BJ (cell line): Measurements from ENCODE around the gene PCSK7. TPM values are rescaled to one million over a fixed set of nuclear protein-coding genes. Genes with fewer than 3 reads are reported as not detected.
A peak's percentile ranks its signal among the peaks of the same experiment; 100 is the strongest.

ENCODE experiments used
- CTCF ChIA-PET: fragments of 350-600 bp; formaldehyde crosslinking; extraction: SDS; loops from one replicate; lab custom pipeline; 2021; ENCODE audit warnings: antibody characterized with exemption, inconsistent platforms; lab: Yijun Ruan, JAX
- POLR2A ChIA-PET: fragments of 300-600 bp; sonication (Branson Sonifier 250); formaldehyde crosslinking; extraction: SDS; loops from one replicate; lab custom pipeline; 2021; ENCODE audit warnings: antibody characterized with exemption; lab: Charles Lee
- DNase-seq: peaks from one replicate; pipeline ENCODE4 v3.0.0-alpha.2; 2011; ENCODE audit warnings: low read depth
- H3K27me3 ChIP-seq: 2 replicates; pipeline ENCODE4 v1.6.0; 2011; ENCODE audit warnings: low read length; ENCODE audit not compliant: control insufficient read depth, insufficient read depth
- H3K36me3 ChIP-seq: 2 replicates; pipeline ENCODE4 v1.5.1; 2011; ENCODE audit warnings: low read length; ENCODE audit not compliant: control insufficient read depth, insufficient read depth
- H3K4me3 ChIP-seq: 2 replicates; pipeline ENCODE4 v1.5.1; 2011; ENCODE audit warnings: low read depth, mild to moderate bottlenecking, control low read depth, low read length
- polyA plus RNA-seq: library from polyadenylated mRNA; depleted of rRNA; stranded (reverse); fragments of >200 nt; gene quantifications from 2 replicates; pipeline ENCODE4 v1.2.3, GENCODE V29; 2011
- TF ChIP-seq, protein P1 (sequence below): IDR thresholded peaks from 2 replicates; pipeline ENCODE4 v1.5.1; 2011; ENCODE audit warnings: low read depth, mild to moderate bottlenecking, control low read depth, inconsistent platforms, low read length, moderate library complexity; ENCODE audit not compliant: insufficient read depth

PCSK7 gene
- polyA plus RNA-seq, 1 experiment, result 32.8 TPM

DNA sequence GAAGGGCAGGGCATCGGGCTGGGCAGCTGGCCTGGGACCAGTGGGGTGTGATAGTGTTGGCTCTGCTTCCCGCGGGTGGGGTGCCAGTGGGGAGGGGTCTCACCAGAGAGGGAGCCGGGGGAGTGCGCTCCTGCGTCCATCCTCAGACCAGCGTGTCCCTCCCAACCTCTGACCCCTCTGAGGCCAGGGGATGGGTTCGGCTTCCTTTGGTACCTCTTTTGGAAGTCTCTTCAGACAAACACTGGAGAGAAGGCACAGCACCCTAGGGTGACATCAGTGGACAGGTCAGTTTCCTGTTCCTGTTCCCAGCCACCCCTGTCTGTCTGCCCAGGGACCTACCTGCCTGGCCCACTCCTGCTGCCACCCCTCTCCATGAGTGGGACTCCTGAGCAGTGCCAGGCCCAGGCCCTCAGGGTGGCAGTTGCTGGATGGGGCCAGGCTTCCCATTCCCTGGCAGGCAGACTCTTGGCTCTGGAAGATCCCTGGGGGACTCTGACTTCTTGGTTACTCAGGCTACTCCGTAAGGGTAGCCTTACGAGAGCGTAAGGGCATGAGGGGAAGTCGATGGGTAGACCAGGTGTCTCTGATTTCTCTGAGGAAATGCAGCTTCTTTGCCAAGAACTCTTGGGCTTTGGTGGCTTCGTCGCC lies 30.1 kb downstream of the PCSK7 start:
- no peak for DNase-seq
- no peaks in the 10 kb centered on the region for H3K27me3 ChIP-seq
- POLR2A ChIA-PET, result interaction anchor here (0.6 to 0.7 kb wide), 2 partner anchors 20 to 21 kb away, joined by 3 to 4 read pairs; no protein-coding TSS in a partner anchor
- TF ChIP-seq, protein P1, sequence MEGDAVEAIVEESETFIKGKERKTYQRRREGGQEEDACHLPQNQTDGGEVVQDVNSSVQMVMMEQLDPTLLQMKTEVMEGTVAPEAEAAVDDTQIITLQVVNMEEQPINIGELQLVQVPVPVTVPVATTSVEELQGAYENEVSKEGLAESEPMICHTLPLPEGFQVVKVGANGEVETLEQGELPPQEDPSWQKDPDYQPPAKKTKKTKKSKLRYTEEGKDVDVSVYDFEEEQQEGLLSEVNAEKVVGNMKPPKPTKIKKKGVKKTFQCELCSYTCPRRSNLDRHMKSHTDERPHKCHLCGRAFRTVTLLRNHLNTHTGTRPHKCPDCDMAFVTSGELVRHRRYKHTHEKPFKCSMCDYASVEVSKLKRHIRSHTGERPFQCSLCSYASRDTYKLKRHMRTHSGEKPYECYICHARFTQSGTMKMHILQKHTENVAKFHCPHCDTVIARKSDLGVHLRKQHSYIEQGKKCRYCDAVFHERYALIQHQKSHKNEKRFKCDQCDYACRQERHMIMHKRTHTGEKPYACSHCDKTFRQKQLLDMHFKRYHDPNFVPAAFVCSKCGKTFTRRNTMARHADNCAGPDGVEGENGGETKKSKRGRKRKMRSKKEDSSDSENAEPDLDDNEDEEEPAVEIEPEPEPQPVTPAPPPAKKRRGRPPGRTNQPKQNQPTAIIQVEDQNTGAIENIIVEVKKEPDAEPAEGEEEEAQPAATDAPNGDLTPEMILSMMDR, result no peak
- H3K36me3 ChIP-seq, result peaks cover 29% of the 10 kb centered on the region
- CTCF ChIA-PET, result interaction anchor here (0.8 to 1.7 kb wide), 3 partner anchors 20 to 24 kb away, joined by 4 to 5 read pairs (median 4); no protein-coding TSS in a partner anchor
- H3K4me3 ChIP-seq, result peak overlapping the region; percentile 63

DNA sequence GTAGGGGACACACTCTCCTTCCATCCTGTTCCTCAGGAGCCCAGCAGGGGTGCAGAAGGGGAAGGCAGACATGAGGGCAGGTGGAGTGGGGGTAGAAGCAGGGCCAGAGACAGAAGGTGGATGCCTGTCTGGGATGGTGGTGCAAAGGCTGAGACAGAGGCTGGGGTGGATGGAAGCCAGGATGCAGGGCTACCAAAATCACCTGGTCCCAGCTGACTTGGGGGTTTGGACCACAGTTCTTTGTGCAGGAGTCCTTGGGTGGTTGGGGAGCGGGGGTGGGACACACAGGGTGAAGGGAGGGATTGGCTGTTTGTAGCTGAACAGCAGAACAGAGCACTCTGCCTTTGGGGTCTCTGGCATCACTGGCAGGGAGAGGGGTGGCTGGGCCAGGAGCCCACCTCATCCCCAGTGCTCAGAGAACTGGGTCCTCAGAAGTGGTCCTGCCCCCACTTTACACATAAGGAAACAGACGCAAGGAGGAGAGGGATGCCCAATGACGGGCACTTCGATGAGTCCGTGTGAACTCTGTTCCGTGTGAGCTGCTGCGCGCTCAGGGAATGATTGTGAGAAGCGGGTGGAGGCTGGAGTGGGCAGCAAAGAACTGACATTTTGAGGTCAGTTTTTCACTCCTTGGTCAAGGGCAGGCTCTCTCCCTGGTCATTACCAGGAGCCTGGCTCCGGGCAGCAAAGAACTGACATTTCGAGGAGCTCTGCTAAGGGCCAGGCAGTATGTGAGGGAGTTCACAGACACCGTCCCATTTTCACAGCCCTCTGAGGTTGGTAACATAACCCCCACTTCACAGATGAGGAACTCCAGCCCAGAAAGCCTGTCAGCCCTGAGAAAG lies 30.8 kb downstream of the PCSK7 start:
- Histone ChIP-seq H3K36me3 (peaks cover 30% of the 10 kb centered on the region), H3K27me3 (no peaks in the 10 kb centered on the region), H3K4me3 (peak overlapping the region; percentile 63)
- ChIA-PET CTCF (interaction anchor here (1.0 to 1.7 kb wide), 2 partner anchors 20 to 25 kb away, joined by 4 to 5 read pairs; no protein-coding TSS in a partner anchor), POLR2A (interaction anchor here (0.7 kb wide), 1 partner anchor 20 kb away, joined by 4 read pairs; no protein-coding TSS in a partner anchor)
- no peak for DNase-seq
- TF ChIP-seq, protein P1, result no peak

DNA sequence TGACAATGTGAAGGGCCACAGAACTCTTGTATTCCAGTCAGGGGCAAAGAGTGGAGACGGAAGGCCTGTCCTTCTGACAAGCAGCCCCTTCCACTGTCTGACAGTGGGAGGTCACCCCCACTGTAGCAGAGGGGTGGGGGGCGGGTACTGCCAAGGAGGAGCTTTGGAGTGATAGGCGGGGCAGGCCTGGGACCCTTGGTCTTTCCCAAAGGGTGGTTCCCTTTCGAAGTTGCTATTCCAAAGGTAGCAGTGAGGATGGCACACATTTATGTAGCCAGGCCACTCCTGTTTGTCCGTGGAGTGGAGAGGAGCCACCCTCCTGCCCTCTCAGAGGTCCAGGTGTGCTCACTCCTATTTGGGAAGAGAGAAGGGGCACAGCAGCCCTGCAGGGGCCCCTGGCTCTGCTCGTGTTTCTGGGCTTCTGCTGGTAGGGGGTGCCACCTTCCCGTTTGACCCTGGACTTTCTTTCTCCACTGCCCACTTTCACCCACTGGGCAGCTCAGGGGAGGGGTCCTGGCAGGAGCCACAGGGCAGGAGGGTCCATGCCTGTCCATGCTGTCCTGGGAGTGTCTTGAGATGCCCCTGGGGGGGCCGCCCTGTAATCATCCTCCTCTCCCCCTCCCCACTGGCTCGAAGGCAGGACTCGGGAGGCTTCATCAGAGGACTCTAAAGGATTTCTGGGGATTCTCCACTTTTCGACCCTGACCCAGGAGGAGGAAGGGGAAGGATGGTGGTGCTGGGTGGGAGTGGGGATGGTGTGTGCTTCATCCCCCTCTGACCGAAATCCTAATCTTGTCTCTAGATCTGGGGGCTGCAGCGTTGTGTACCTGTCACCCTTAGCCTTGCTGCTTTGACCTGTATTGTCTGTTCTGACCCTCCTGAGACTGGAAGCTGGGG lies 31.7 kb downstream of the PCSK7 start:
- DNase-seq, result no peak
- Histone ChIP-seq H3K4me3 (peak overlapping the region; percentile 63), H3K27me3 (no peaks in the 10 kb centered on the region), H3K36me3 (peaks cover 30% of the 10 kb centered on the region)
- TF ChIP-seq, protein P1, result no peak
- ChIA-PET POLR2A (interaction anchor here (0.5 kb wide), 1 partner anchor 36 kb away, joined by 4 read pairs; no protein-coding TSS in a partner anchor), CTCF (no interaction called here)

DNA sequence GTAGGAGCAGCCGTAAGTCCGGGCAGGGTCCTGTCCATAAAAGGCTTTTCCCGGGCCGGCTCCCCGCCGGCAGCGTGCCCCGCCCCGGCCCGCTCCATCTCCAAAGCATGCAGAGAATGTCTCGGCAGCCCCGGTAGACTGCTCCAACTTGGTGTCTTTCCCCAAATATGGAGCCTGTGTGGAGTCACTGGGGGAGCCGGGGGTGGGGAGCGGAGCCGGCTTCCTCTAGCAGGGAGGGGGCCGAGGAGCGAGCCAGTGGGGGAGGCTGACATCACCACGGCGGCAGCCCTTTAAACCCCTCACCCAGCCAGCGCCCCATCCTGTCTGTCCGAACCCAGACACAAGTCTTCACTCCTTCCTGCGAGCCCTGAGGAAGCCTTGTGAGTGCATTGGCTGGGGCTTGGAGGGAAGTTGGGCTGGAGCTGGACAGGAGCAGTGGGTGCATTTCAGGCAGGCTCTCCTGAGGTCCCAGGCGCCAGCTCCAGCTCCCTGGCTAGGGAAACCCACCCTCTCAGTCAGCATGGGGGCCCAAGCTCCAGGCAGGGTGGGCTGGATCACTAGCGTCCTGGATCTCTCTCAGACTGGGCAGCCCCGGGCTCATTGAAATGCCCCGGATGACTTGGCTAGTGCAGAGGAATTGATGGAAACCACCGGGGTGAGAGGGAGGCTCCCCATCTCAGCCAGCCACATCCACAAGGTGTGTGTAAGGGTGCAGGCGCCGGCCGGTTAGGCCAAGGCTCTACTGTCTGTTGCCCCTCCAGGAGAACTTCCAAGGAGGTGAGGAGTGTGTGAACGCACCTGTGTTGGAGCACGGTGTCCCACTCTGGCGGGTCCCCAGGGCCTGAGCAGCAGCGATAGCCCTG lies 32.6 kb downstream of the PCSK7 start, which contains the start of gene TAGLN:
TSS of gene TAGLN (plus strand) at position 318 of the 863 bp plus-strand sequence. CDS start 3,644 bp downstream, outside the sequence.
- TF ChIP-seq, protein P1, result no peak

More for the DNA sequence above, 32.6 kb downstream of the PCSK7 start, which contains the start of gene TAGLN:
- ChIA-PET CTCF (interaction anchor here (0.8 to 3.1 kb wide), 4 partner anchors 12 to 28 kb away, joined by 3 to 20 read pairs (median 3); no protein-coding TSS in a partner anchor), POLR2A (interaction anchor here (0.5 kb wide), 1 partner anchor 37 kb away, joined by 4 read pairs; no protein-coding TSS in a partner anchor)
- Histone ChIP-seq H3K4me3 (peak within 1 kb of the TSS; percentile 63), H3K27me3 (no peaks in the 10 kb centered on the region), H3K36me3 (peaks cover 26% of the 10 kb centered on the region)
- peak; percentile 86 for DNase-seq
